Subcutaneous abdominal adipose tissue (tissue), 5 donors: Measurements from ENCODE around the gene CLPTM1L.

Source experiments
- H3K27ac ChIP-seq: one replicate; pipeline ENCODE4 v1.7.0; 2013; ENCODE audit warnings: low read depth, mild to moderate bottlenecking, inconsistent platforms, low read length, moderate library complexity
- H3K27me3 ChIP-seq, 5 donors: one replicate each; pipeline ENCODE4 v1.7.0; 2013; ENCODE audit warnings: low read length in 5 of 5, inconsistent platforms in 1 of 5; ENCODE audit not compliant: control insufficient read depth in 5 of 5, insufficient read depth in 4 of 5
- H3K36me3 ChIP-seq, 5 donors: one replicate each; pipeline ENCODE4 v1.7.0; 2013; ENCODE audit warnings: low read length in 5 of 5; ENCODE audit not compliant: control insufficient read depth in 5 of 5, insufficient read depth in 5 of 5
- H3K4me1 ChIP-seq, 5 donors: one replicate each; pipeline ENCODE4 v1.7.0; 2013; ENCODE audit warnings: low read length in 5 of 5, mild to moderate bottlenecking in 3 of 5, moderate library complexity in 1 of 5; ENCODE audit not compliant: control insufficient read depth in 5 of 5, insufficient read depth in 5 of 5
- H3K4me3 ChIP-seq, 5 donors: one replicate each; pipeline ENCODE4 v1.7.0; 2013; ENCODE audit warnings: low read length in 5 of 5, low read depth in 1 of 5
- H3K9ac ChIP-seq, 5 donors: one replicate each; pipeline ENCODE4 v1.7.0; 2013; ENCODE audit warnings: low read length in 5 of 5, mild to moderate bottlenecking in 4 of 5, moderate library complexity in 3 of 5
- H3K9me3 ChIP-seq, 5 donors: one replicate each; pipeline ENCODE4 v1.7.0; 2013; ENCODE audit warnings: low read length in 5 of 5; ENCODE audit not compliant: control insufficient read depth in 5 of 5
- donor health status: healthy.
- donor health status: healthy.
- donor health status: healthy.
- donor health status: healthy.
- donor health status: healthy.

Gene CLPTM1L

DNA sequence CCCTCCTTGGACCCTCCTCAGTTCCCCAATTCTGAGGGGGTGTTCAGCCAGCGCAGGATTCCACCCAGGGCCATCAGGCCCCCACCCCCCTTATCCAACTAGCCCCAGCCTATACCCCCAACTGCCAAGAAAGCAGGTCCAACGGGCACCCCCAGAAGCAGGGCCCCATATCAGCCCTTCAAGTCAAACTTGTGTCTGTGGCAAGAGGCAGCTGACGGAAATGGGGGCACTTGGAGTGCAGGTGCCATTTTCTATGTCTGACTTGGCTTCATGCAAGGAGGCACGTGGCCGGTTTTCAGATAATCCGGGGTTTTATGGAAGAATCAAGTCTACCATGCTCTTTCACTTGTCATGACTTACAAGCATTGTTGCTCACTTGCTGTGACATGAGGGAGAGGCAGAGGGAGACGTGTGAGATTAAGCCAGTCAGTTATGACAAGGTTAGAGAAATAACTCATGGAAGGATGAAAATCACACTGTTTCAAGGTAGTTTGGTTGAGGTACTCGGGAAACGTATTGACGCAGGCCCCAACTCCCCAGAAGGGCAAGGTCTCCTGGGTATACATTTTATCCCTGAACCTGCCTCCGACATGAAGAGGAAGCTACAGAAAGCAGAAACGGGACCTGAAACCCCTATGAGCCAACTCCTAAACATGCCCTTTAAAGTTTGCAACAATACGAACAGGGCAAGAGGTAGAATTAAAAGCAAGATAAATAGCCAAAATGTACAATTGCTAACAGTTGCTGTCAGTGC, 26.5 kb upstream of the CLPTM1L start:
- Histone ChIP-seq H3K9me3 (no peaks in the 10 kb centered on the region), H3K4me1 (peaks cover 0 to 5% (median 4%) of the 10 kb centered on the region in 5 donors), H3K27ac (no peak overlapping the region), H3K27me3 (peaks cover 0 to 9% (median 4%) of the 10 kb centered on the region in 5 donors), H3K9ac (no peak overlapping the region), H3K36me3 (no peaks in the 10 kb centered on the region), H3K4me3 (no peak overlapping the region)

DNA sequence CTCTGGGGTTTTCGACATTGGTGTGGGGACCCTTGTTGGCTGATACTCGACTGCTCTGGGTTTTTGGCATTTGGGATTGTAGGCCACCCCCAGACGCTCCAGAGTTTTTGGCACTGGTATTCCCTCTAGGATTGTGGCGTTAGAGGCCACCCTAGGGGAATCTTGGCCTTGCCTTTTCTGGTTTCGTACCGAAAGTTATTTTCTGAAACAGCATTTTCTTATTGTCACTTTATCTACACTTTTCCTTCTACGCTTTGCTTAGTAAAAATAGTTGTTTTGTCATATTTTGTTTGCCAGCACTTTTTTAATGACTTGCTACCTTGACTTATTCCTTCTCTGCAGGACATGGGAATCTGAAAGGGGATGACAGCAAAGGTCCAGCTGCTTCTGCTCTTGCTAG, 25.1 kb upstream of the CLPTM1L start:
- Histone ChIP-seq H3K27me3 (peaks cover 0 to 9% (median 4%) of the 10 kb centered on the region in 5 donors), H3K36me3 (no peaks in the 10 kb centered on the region), H3K9me3 (no peaks in the 10 kb centered on the region)

DNA sequence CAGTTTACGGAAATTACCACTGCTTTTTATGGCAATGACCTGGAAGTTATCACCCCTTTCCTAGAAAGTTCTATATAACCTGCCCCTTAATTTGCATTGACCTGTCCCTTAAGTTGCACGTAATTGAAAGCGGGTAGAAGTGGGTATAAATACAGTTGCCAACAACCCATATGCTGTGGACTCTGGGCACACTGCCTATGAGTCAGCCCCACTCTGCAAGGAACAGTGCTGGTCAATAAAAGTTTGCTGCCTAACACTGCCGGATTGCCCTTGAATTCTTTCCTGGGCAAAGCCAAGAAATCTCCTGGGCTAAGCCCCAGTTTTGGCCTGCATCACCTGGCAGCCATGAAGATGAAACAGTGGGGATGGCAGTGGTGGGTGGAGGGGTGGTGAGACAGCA, 23.9 kb upstream of the CLPTM1L start:
- H3K27ac ChIP-seq: no peak overlapping the region
- no peaks in the 10 kb centered on the region for H3K9me3 ChIP-seq
- no peak overlapping the region for H3K9ac ChIP-seq
- no peak overlapping the region for H3K4me3 ChIP-seq
- H3K27me3 ChIP-seq: peaks cover 0 to 11% (median 6%) of the 10 kb centered on the region in 5 donors
- H3K36me3 ChIP-seq: no peaks in the 10 kb centered on the region
- peaks cover 0 to 3% (median 0%) of the 10 kb centered on the region in 5 donors for H3K4me1 ChIP-seq

More for the DNA sequence above, 25.1 kb upstream of the CLPTM1L start:
- Histone ChIP-seq H3K4me1 (peaks cover 0 to 6% (median 3%) of the 10 kb centered on the region in 5 donors), H3K9ac (no peak overlapping the region), H3K4me3 (no peak overlapping the region), H3K27ac (no peak overlapping the region)

DNA sequence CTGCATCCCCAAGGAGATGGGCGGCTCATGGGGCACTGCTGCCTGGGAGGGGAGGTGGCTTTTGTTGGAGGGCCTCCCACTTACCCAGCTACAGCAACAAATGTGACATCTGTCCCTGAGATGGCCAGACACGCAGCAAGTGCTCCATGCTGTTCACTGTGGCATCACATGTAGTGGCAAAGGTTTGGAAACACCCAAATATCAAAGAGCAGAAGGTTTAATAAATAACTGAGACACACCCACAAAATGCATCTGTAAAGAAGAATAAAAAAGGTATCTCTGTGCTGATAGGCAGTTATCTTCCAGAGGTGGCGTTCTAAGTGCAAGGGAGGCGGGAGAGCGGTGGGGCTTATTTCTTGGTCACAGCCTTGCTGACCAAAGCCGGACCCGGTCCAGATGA, 23.3 kb upstream of the CLPTM1L start:
- H3K36me3 ChIP-seq: no peaks in the 10 kb centered on the region
- H3K27ac ChIP-seq: no peak overlapping the region
- H3K4me1 ChIP-seq: peaks cover 0 to 3% (median 0%) of the 10 kb centered on the region in 5 donors
- no peak overlapping the region for H3K4me3 ChIP-seq
- H3K9ac ChIP-seq: no peak overlapping the region
- H3K27me3 ChIP-seq: peaks cover 2 to 16% (median 9%) of the 10 kb centered on the region in 5 donors
- H3K9me3 ChIP-seq: no peaks in the 10 kb centered on the region

DNA sequence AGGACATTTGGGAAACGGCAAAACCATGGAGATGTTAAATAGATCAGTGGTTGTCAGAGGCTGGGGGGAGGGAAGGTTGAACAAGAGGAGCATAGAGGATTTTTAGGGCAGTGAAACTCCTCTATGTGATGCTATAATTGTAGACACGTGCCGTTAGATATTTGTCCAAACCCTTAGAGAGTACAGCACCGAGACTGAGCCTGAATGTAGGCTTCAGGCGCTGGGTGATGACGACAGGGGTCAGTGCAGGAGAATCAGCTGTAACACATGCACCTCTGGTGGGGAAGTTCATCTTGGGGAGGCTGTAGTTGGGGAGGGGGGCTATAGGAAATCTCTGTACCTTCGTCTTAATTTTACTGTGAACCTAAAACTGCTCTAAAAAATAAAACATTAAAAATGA, 22.2 kb upstream of the CLPTM1L start:
- Histone ChIP-seq H3K4me3 (no peak overlapping the region), H3K9ac (no peak overlapping the region), H3K27ac (no peak overlapping the region), H3K9me3 (no peaks in the 10 kb centered on the region), H3K36me3 (no peaks in the 10 kb centered on the region), H3K4me1 (peaks cover 0 to 3% (median 0%) of the 10 kb centered on the region in 5 donors), H3K27me3 (peaks cover 5 to 21% (median 16%) of the 10 kb centered on the region in 5 donors)

DNA sequence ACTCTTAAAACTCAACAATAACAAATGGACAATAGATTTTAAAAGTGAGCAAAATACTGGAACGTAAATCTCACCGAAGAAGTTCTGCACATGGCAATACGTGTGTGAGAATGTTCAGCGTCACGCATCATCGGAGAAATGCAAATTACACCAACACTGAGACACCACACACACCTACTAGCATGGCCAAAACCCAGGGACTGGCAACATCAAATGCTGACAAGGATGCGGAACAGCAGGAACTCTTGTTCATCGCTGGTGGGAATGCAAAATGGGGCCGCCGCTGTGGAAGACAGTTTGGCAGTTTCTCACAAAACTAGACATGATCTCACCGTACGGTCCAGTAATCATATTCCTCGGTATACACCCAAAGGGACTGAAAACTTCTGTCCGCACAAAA, 21.6 kb upstream of the CLPTM1L start:
- peaks cover 0 to 3% (median 0%) of the 10 kb centered on the region in 5 donors for H3K4me1 ChIP-seq
- H3K27me3 ChIP-seq: peaks cover 5 to 27% (median 17%) of the 10 kb centered on the region in 5 donors
- no peaks in the 10 kb centered on the region for H3K9me3 ChIP-seq
- H3K36me3 ChIP-seq: no peaks in the 10 kb centered on the region
- no peak overlapping the region for H3K9ac ChIP-seq
- H3K27ac ChIP-seq: no peak overlapping the region
- H3K4me3 ChIP-seq: no peak overlapping the region

DNA sequence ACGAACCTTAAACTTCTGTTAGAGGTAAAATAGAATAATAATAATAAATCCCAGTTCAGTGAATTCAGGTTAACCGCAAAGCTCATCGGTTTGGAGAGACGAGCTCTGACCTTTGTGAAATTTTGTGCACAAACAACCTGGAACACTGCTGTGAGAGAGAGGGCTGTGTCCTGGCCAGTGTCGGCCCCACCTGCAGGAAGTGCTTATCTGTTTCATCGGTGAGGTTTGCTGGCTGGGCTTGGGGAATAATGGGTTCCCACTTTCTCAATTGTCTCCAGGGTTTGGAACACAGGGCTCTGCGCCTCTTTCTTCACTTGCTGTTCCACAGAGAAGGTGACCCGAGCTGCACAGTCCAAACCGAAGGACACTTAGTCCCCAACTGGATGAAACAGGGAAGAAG, 19.3 kb upstream of the CLPTM1L start:
- Histone ChIP-seq H3K4me1 (peaks cover 0 to 3% (median 0%) of the 10 kb centered on the region in 5 donors), H3K36me3 (no peaks in the 10 kb centered on the region), H3K27me3 (peaks cover 11 to 37% (median 26%) of the 10 kb centered on the region in 5 donors), H3K9me3 (no peaks in the 10 kb centered on the region), H3K9ac (no peak overlapping the region), H3K4me3 (no peak overlapping the region), H3K27ac (no peak overlapping the region)

DNA sequence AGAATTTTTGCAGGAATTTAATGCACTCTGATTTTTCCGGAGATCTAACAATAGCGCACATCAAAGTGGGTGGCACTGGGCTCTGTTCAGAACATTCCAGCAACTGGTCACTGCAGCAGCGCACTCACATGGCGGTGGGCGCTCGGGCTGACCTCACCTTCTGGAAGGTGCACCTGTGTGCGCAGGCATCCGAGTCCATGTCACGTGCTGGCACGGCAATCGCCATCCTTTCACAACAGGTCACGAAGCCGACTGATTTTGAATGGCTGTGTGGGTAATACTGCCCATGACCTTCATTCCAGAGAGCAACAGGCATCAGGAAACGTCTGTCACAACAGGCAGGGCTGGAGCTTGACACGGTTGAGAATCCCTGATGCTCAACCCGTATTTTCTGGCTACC, 18.7 kb upstream of the CLPTM1L start:
- no peaks in the 10 kb centered on the region for H3K36me3 ChIP-seq
- H3K9me3 ChIP-seq: no peaks in the 10 kb centered on the region
- peaks cover 11 to 43% (median 30%) of the 10 kb centered on the region in 5 donors for H3K27me3 ChIP-seq
- H3K4me3 ChIP-seq: no peak overlapping the region
- no peak overlapping the region for H3K9ac ChIP-seq
- H3K4me1 ChIP-seq: peaks cover 0 to 3% (median 0%) of the 10 kb centered on the region in 5 donors
- no peak overlapping the region for H3K27ac ChIP-seq

DNA sequence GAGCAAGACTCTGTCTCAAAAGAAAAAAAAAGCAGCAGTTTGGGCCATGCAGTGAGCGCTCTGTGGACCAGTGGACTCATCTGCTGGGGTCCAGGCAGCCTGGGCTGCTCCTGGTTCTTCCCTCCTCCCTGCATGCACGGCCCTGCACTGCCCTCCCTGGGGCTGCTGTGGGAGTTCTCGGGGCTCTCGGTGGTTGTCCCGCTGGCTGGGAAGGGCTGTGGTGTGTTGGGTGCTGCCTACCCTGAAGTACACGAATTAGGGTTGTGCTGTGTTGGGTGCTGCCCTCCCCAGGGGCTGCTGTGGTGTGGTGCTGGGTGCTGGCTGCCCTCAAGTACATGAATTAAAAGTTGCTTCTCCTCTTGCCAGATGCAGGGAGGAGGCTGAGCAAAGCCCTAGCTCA, 18.3 kb upstream of the CLPTM1L start:
- Histone ChIP-seq H3K9ac (no peak overlapping the region), H3K9me3 (no peaks in the 10 kb centered on the region), H3K4me1 (peaks cover 0 to 3% (median 0%) of the 10 kb centered on the region in 5 donors), H3K27ac (no peak overlapping the region), H3K36me3 (no peaks in the 10 kb centered on the region), H3K27me3 (peaks cover 11 to 47% (median 30%) of the 10 kb centered on the region in 5 donors), H3K4me3 (no peak overlapping the region)

DNA sequence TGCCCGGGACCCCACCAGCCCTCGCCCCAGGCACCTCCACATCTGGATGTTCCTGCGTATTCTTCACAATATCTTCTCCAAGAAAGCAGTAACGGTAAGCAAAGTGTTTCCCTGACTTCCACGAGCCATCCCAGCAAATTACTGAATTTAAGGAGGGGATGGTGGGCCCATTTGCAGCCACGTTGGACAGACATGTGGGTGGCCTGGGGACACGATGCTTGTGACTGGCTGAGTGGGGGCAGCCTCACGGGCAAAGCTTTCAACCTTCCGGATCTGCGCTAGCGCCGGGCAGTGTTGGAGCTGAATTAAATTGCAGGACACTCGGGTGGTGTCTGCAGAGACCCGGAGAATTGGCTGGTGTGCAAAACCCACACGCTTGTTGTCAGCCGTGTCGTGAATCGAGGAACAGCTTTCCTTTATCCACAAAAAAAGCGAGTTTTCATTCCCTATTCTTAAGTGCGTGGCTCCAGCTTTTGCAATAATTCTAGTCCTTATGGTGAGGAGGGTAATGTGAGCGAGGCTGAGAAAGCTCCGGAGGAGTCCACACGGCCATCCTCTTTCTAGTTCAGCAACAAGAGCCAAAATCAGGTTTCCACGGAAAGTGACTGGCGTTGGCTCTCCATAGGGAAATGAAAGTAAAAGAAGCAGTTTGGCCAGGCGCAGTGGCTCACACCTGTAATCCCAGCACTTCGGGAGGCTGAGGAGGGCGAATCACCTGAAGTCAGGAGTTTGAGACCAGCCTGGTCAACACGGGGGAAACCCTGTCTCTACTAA, 17.5 kb upstream of the CLPTM1L start:
- no peak overlapping the region for H3K9ac ChIP-seq
- H3K4me1 ChIP-seq: peaks cover 0 to 3% (median 0%) of the 10 kb centered on the region in 5 donors
- peaks cover 11 to 50% (median 37%) of the 10 kb centered on the region in 5 donors for H3K27me3 ChIP-seq
- H3K9me3 ChIP-seq: no peaks in the 10 kb centered on the region
- no peak overlapping the region for H3K27ac ChIP-seq
- no peak overlapping the region for H3K4me3 ChIP-seq
- no peaks in the 10 kb centered on the region for H3K36me3 ChIP-seq
